ENCODE measurements around the gene ZACN.

The ZACN gene

GRCh38 chr17:76075364-76076145 is 3.4 kb upstream of the ZACN start:
- TF ChIP-seq, protein P1, sequence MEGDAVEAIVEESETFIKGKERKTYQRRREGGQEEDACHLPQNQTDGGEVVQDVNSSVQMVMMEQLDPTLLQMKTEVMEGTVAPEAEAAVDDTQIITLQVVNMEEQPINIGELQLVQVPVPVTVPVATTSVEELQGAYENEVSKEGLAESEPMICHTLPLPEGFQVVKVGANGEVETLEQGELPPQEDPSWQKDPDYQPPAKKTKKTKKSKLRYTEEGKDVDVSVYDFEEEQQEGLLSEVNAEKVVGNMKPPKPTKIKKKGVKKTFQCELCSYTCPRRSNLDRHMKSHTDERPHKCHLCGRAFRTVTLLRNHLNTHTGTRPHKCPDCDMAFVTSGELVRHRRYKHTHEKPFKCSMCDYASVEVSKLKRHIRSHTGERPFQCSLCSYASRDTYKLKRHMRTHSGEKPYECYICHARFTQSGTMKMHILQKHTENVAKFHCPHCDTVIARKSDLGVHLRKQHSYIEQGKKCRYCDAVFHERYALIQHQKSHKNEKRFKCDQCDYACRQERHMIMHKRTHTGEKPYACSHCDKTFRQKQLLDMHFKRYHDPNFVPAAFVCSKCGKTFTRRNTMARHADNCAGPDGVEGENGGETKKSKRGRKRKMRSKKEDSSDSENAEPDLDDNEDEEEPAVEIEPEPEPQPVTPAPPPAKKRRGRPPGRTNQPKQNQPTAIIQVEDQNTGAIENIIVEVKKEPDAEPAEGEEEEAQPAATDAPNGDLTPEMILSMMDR (IDR thresholded peaks at IDR 0.05; ENCODE audit: low read depth, low read length, poor library complexity, severe bottlenecking) = no peak
- peaks cover 9% of the 10 kb centered on the region for H3F3A ChIP-seq (ENCODE audit: control insufficient read depth, insufficient read depth)
- no peak overlapping the region for H3K4me3 ChIP-seq (ENCODE audit: low read length)
- peaks cover 7% of the 10 kb centered on the region for H3K36me3 ChIP-seq (ENCODE audit: control insufficient read depth, low read length)
- peaks cover 24% of the 10 kb centered on the region for H3K27me3 ChIP-seq (ENCODE audit: control insufficient read depth, low read length)
- peaks cover 14% of the 10 kb centered on the region for H3K4me1 ChIP-seq (ENCODE audit: control insufficient read depth, low read length)
- H3K79me2 ChIP-seq (ENCODE audit: control insufficient read depth, low read length) = peaks cover 26% of the 10 kb centered on the region
- peaks cover 4% of the 10 kb centered on the region; the same call in 1 of the 2 replicates for H4K20me1 ChIP-seq (ENCODE audit: control insufficient read depth, insufficient read depth, low read depth, low read length)
- no peaks in the 10 kb centered on the region for H3K9me3 ChIP-seq (ENCODE audit: control insufficient read depth, insufficient read depth, low read length)
- H3K9me2 ChIP-seq (replicated peaks; ENCODE audit: control insufficient read depth, low read length) = no peaks in the 10 kb centered on the region
- H3K27ac ChIP-seq (ENCODE audit: low read depth, low read length) = no peak overlapping the region
- H3K4me2 ChIP-seq (ENCODE audit: low read length) = no peak overlapping the region

GRCh38 chr17:76076146-76076764 is 2.7 kb upstream of the ZACN start:
- peaks cover 8% of the 10 kb centered on the region for H3K4me1 ChIP-seq (ENCODE audit: control insufficient read depth, low read length)
- no peak for TF ChIP-seq EZH2phosphoT487 (IDR thresholded peaks at IDR 0.05; ENCODE audit: borderline replicate concordance, low read length)
- TF ChIP-seq, protein P1 (IDR thresholded peaks at IDR 0.05; ENCODE audit: low read depth, low read length, poor library complexity, severe bottlenecking) = no peak
- peaks cover 6% of the 10 kb centered on the region for H3K36me3 ChIP-seq (ENCODE audit: control insufficient read depth, low read length)
- no peaks in the 10 kb centered on the region for H3K9me2 ChIP-seq (replicated peaks; ENCODE audit: control insufficient read depth, low read length)
- H3K79me2 ChIP-seq (ENCODE audit: control insufficient read depth, low read length) = peaks cover 19% of the 10 kb centered on the region
- peaks cover 7% of the 10 kb centered on the region for H3F3A ChIP-seq (ENCODE audit: control insufficient read depth, insufficient read depth)
- no peaks in the 10 kb centered on the region for H4K20me1 ChIP-seq (ENCODE audit: control insufficient read depth, insufficient read depth, low read depth, low read length)
- H3K9me3 ChIP-seq (ENCODE audit: control insufficient read depth, insufficient read depth, low read length) = no peaks in the 10 kb centered on the region
- H3K27me3 ChIP-seq (ENCODE audit: control insufficient read depth, low read length) = peaks cover 24% of the 10 kb centered on the region
- no peak overlapping the region for H3K27ac ChIP-seq (ENCODE audit: low read depth, low read length)
- no peak overlapping the region for H3K4me2 ChIP-seq (ENCODE audit: low read length)
- H3K4me3 ChIP-seq (ENCODE audit: low read length) = no peak overlapping the region

GRCh38 chr17:76076765-76077583 is 2.0 kb upstream of the ZACN start:
- Histone ChIP-seq H3K4me1 (ENCODE audit: control insufficient read depth, low read length) (peaks cover 4% of the 10 kb centered on the region; the same call in 1 of the 2 replicates), H3K79me2 (ENCODE audit: control insufficient read depth, low read length) (peaks cover 11% of the 10 kb centered on the region), H3K27me3 (ENCODE audit: control insufficient read depth, low read length) (peaks cover 24% of the 10 kb centered on the region), H3K4me3 (ENCODE audit: low read length) (no peak overlapping the region), H3K9me3 (ENCODE audit: control insufficient read depth, insufficient read depth, low read length) (no peaks in the 10 kb centered on the region), H3K27ac (ENCODE audit: low read depth, low read length) (no peak overlapping the region), H3K36me3 (ENCODE audit: control insufficient read depth, low read length) (peaks cover 2% of the 10 kb centered on the region), H3F3A (ENCODE audit: control insufficient read depth, insufficient read depth) (no peaks in the 10 kb centered on the region), H4K20me1 (ENCODE audit: control insufficient read depth, insufficient read depth, low read depth, low read length) (no peaks in the 10 kb centered on the region), H3K9me2 (replicated peaks; ENCODE audit: control insufficient read depth, low read length) (no peaks in the 10 kb centered on the region), H3K4me2 (ENCODE audit: low read length) (no peak overlapping the region)
- TF ChIP-seq, protein P1 (IDR thresholded peaks at IDR 0.05; ENCODE audit: low read depth, low read length, poor library complexity, severe bottlenecking) = no peak

Data from DOHH2 (cell line).